ENCODE data around the gene MRPL45.

MRPL45 gene

DNA sequence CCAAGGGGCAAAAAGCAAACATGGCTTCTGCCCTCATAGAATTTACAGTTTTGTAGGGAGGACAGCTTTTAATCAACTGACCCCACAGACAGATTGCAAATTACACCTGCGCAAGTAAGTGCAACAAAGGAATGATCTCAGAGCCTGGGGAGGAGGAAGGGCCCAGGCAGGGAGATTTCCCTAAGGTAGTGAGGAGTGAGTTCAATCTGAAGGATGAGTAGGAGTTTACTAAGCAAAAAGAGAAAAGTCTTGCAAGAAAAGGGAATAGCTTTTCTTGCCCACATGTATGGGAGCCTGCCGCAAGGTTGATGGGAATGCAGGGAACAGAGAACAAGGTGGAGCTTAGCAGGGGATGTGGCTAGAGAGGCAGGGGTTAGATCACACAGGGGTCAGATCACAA, 53.1 kb downstream of the MRPL45 start:
- DNase-seq = no peak

DNA sequence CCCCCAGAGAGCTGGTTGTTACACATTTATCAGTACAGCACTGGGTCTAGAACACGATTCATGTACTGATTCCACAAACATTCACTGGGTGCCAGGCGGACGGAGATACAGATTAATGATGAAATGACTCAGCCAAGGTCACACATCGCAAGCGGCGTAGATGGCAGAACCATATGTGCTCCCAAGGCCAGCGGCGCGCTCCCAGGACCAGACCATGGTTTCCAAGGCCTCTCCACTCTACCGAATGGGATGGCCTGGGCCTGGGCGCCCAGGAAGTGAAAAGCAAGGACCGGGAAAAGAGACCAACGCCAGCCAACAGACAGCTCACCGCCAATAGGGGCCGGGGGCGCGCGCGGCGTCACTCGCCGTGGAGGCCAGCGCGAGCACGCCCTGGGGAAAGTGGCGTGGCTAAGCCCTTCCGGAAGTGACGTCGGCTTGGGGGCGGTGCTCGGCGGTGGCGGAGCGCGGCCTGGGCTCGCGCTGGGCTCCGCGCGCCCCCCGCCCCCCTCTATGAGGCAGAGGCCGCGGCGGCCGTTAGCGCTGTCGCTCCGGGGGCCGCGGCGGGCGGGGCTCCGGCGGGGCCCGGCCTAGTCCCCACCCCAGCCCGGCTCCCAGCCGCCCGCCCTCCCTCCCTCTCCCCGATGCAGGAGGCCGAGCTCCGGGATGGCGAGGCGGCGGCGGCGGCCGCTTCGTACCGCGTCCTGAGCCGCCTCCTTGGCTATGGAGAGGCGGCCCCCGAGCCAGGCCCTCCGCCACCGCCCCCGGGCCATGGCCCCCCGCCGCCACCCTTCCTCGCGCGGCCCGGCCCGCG, 54.6 kb downstream of the MRPL45 start, which contains the start of gene SOCS7:
Gene SOCS7 (plus strand): TSS at position 433 of the 811 bp plus-strand sequence. CDS start 209 bp downstream, at position 642.
- DNase-seq = peak; percentile 95

DNA sequence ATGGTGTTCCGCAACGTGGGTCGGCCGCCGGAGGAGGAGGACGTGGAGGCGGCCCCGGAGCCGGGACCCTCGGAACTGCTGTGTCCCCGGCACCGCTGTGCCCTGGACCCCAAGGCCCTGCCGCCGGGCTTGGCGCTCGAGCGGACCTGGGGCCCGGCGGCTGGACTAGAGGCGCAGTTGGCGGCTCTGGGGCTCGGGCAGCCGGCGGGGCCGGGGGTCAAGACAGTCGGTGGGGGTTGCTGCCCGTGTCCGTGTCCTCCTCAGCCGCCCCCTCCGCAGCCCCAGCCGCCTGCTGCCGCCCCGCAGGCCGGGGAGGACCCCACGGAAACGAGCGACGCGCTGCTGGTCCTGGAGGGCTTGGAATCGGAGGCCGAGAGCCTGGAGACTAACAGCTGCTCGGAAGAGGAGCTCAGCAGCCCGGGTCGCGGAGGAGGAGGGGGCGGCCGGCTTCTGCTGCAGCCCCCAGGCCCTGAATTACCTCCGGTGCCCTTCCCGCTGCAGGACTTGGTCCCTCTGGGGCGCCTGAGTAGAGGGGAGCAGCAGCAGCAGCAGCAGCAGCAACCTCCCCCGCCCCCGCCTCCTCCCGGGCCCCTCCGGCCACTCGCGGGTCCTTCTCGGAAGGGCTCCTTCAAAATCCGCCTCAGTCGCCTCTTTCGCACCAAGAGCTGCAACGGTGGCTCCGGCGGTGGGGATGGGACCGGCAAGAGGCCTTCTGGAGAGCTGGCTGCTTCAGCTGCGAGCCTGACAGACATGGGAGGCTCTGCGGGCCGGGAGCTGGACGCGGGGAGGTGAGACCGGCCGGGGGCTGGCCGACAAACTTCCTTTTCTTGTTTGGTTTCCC, 55.5 kb downstream of the MRPL45 start:
- no peak for DNase-seq

DNA sequence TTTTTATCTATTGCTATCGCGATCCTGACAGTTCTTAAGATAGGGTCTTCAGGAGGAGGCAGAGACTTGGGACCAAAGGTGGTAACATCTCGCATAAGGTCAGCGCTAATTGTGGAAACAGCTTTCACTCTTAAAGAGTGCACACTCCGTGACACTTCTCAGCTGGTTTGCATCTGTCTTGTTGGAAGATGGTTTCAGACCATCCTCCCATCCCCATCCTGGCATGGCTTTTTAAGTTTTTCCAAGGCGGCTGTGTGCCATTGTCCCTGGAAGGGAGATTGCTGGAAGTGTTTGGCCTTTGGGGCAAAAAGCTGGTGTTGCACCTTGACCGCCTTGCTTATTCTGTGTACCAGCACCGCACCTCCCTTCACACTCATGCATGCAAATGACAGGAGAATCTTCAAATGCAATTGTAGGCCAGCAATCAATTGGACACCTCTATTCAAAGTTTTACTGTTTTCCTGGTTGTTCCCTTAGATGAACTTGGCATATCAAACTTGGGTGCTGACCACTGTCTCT, 56.2 kb downstream of the MRPL45 start:
- DNase-seq = no peak

DNA sequence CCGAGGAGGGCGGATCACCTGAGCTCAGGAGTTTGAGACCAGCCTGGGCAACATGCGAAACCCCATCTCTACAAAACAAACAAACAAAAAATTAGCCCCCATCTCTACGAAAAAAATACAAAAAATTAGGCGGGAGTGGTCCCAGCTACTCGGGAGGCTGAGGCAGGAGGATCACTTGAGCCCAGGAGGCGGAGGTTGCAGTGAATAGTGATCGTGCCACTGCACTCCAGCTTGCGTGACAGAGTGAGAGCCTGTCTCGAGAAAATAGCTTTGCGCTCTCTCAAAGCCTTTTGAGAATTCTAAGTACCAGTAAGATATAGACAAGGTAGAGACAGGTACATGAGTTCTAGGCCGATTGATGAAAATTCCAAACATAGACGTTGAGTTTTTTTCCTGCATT, 56.7 kb downstream of the MRPL45 start:
- DNase-seq = no peak

DNA sequence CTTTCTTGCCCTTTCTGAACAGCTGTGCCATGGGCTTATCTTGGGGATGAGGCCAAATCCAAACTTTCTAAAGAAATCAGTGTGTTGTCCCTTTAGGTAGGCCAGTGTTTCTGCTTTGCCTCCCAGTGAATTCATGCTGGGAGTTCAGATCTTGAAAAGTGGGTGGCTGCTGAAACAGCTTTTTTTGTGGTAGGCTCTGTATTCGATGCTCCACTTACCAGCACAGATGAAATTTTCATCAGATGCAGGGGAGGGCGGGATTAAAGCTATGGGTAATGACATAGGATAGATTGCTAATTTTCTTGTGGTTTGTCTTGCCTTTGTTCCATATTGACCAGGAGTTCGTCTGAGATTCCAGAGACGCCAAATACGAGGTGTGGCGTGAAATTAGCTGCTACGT, 57.5 kb downstream of the MRPL45 start:
- no peak for DNase-seq

DNA sequence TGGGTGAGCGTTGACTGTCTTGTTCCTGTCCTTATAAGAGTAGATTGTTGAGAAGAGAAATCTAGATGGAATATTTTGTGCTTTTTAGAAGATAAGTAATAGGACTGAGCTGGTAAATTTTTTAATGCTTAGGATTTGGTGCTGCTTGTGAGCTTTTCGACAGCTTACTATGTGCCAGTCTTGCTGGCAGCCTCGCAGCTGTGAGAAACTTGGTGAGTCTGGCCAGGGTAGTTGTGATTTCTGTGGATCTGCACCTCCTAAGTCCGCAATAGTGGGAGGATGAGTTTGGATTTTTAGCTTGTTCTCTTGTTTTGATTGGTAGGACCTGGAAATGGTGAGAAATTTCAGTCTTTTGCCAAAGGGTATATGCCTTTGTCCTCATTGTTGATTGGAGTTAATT, 58.3 kb downstream of the MRPL45 start:
- no peak for DNase-seq

DNA sequence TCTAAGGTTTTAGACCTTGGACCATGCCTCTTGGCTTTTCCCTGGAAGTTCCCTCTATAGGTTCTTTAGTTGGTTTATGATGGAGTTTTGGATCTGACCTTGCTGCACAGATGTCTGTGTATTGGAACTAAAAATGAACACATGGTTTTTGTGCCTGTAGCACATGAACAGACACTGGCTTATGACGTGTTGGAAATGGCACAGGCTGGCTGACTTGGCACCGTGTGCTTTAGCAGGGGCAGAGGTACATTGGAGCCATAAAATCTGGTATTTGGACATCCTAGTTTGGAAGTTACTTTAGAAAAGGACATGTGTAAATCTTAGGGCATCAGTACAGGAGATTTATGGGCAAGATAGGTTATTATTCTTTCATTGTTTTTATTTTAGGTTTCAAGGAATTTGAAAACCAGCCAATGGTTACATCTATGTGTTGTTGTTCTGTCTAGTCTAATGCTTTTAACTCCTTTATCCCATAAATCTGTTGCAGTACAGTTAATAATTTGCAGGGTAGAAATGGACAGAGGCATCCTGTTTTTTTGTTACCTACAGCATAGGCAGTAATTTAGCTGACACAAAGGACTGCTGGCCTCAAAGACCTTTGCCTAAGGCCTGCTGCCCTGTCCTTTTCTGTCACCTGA, 60.6 kb downstream of the MRPL45 start:
- no peak for DNase-seq

DNA sequence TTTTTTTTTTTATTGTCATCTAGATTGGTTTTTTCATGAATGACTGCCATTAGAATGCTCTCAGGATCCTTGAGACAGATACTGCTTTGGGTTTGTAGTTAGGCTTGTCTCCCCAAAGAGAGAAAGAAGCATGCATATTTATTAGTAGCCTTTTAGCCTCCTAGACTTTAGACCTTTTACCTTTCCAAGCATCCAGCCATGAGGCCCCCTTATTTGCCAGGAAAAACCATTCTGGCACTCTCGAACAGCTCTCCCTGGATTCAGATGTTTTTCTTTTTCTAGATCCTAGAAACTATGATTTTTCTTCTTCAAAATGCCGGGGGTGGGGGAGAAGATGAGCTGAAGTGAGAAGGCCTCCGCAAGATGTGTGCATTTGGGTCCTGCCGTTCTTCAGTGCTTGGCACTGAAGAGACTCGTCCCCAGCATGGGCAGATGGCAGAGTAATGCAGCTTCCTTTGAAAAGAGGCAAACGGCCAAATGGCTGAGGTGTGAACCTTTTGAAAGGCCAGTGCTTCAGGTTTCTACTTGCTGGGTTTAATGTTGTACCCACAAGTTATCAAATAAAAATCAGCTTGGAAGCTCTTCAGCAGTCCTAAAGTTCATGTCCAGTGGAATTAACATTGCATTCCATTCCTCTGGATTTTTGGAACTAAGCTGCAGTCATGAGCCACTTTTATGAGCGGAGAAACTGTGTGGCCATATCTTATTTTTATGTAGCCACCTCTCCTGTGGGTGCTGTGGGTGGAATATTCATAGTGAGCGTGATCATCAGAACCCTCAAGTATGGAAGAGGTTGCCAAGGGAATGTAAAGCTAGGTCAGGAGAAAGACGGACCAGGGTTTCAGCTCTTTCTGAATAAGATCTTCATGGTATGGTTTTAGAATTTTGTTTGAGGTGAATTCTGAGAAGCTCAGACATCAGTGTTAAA, 61.9 kb downstream of the MRPL45 start:
- DNase-seq = peak; percentile 12

DNA sequence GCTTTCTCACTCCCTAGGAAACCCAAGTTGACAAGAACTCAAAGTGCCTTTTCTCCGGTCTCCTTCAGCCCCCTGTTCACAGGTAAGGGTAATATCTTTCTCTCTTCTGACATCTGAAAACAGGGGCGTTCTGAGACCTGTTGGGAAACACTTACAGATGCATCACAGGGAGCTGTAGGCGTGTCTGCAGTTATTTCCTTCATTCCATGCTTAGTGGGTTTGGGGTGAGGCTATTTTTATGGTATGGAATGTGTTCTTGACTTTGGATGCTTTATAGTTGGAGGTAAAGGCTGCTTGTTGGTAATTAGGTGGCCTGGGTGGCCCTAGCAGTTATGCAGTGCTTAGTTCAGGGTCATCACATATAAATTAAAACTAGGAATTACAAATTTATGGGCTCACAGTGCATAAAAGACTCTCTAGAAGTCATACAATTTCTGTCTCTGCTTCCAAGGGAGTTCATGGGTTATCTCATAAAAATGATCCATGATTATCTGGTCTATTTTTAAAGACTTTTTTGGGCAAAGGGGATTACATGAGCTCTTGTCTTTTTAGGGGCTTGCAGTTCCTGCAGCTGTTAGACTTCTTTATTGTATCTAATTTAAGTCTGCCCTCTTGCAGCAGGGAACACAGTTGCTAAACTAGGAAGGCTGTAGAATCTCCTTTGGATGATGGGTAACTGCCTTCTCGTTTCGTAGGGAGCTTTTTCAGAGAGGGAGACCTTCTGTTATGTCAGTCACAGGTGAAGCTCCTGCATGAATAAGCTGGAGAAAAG, 64.9 kb downstream of the MRPL45 start:
- no peak for DNase-seq

DNA sequence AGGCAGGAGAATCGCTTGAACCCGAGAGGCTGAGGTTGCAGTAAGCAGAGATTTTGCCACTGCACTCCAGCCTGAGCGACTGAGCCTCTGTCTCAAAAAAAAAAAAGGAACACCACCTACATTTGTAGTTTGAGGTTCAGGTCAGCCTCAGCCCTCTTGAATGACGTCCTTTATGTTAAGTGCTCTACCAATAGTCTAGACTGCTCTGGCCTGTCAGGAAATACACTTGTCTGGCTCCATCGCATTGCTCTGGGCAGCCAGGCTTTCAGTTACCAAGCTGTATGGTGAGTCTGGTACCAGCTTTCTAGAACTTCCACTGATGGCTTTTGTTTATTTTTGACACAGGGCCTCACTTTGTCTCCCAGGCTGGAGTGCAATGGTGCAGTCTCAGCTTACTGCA, 66.0 kb downstream of the MRPL45 start:
- DNase-seq = no peak

DNA sequence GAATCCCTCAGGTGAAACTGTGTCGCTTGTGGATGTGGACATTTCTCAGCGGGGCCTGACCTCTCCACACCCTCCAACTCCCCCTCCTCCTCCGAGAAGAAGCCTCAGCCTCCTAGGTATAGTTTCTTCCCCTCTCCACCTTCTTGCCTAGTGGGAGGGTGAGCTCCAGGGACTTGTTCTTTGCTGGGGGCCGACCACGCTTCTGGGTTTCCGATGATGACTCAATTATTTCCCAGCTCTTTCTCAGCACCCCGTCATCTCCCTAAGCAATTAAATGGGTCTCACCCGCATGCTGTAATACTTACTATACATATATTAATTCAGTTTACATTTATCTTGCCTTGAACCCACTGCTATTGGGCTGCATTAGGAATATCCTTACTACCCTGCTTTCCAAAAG, 67.8 kb downstream of the MRPL45 start:
- DNase-seq = no peak

DNA sequence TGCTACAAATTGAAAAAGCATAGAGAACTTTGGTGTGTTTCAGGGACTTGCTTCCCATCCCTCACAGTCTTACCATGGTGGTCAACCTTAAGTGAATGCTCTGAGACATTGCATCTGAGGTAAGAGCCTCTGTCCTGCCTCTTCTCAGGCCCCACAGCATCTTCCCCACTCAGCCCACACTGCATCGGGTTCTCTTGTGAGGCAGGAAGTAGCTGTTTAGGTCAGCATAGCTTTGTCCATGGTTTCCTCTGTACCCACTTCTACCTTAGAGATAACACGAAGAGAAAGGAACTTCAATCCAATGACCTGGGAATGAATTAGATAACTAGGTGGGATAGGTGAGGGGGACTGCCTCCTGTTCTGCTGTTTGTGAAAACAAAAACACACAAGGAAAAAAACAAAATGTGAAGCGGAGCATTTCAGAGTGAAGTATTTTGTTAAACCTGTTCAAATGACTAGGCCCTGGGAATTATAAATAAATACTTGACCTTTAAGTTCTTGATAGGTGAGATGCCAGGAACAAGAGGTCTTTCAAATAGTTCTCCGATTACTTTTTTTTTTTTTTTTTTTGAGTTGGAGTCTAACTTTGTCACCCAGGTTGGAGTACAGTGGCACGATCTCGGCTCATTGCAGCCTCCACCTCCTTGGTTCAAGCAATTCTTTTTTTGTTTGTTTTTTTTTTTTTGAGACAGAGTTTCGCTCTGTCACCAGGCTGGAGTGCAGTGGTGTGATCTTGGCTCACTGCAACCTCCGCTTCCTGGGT, 72.3 kb downstream of the MRPL45 start:
- DNase-seq = no peak

Measured in NCI-H2171 (cell line).